A673 (cell line): ENCODE data around the gene UBASH3B.

ENCODE experiments used
- EZH2 ChIP-seq: fragments of 200-600 bp; sonication (generic); IDR thresholded peaks from 2 replicates; pipeline ENCODE4 v1.6.1; 2017; ENCODE audit warnings: borderline replicate concordance, low read depth, mild to moderate bottlenecking, mixed read lengths, antibody characterized with exemption, low read length; ENCODE audit not compliant: poor library complexity, severe bottlenecking
- TF ChIP-seq, protein P1 (sequence below): fragments of 300-800, 200-600 bp; sonication (generic); conservative IDR thresholded peaks from 2 replicates; pipeline ENCODE4 v1.5.1; 2017; ENCODE audit warnings: low read depth, mild to moderate bottlenecking, antibody characterized with exemption, low read length, moderate library complexity, mixed read lengths

- TF ChIP-seq EZH2, result no peak
- TF ChIP-seq, protein P1, sequence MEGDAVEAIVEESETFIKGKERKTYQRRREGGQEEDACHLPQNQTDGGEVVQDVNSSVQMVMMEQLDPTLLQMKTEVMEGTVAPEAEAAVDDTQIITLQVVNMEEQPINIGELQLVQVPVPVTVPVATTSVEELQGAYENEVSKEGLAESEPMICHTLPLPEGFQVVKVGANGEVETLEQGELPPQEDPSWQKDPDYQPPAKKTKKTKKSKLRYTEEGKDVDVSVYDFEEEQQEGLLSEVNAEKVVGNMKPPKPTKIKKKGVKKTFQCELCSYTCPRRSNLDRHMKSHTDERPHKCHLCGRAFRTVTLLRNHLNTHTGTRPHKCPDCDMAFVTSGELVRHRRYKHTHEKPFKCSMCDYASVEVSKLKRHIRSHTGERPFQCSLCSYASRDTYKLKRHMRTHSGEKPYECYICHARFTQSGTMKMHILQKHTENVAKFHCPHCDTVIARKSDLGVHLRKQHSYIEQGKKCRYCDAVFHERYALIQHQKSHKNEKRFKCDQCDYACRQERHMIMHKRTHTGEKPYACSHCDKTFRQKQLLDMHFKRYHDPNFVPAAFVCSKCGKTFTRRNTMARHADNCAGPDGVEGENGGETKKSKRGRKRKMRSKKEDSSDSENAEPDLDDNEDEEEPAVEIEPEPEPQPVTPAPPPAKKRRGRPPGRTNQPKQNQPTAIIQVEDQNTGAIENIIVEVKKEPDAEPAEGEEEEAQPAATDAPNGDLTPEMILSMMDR, result peak; percentile 88
Observed at GRCh38 chr11:122853971-122854446, 198.5 kb downstream of the UBASH3B start.
